H1 (cell line): Measurements from ENCODE around the gene PDE2A. TPM values are rescaled to one million over a fixed set of nuclear protein-coding genes. Genes with fewer than 3 reads are reported as not detected.

Source experiments
- CTCF ChIA-PET: fragments of 300-600 bp; sonication (Branson Sonifier 250); formaldehyde crosslinking; loops from one replicate; lab custom pipeline; 2021; ENCODE audit not compliant: partially characterized antibody; lab: Charles Lee
- POLR2A ChIA-PET: fragments of 300-600 bp; sonication (Branson Sonifier 250); formaldehyde crosslinking; loops from one replicate; lab custom pipeline; 2021; ENCODE audit warnings: inconsistent platforms; ENCODE audit not compliant: partially characterized antibody; lab: Charles Lee
- DNase-seq, 2 experiments: peaks; one replicate each; pipeline versions ENCODE4 v3.0.0 to v3.0.0-alpha.2; 2010 to 2022; ENCODE audit warnings: low spot score in 2 of 2, low read depth in 1 of 2, mixed read lengths in 1 of 2
- FAIRE-seq: peaks from 2 replicates; lab custom pipeline; 2011; peaks lifted over from hg19 to GRCh38; lab: Jason Lieb, UNC
- H2AFZ ChIP-seq: 2 replicates; pipeline ENCODE4 v1.8.1; 2012; ENCODE audit warnings: low read length, inconsistent platforms
- H2AK5ac ChIP-seq: 2 replicates; pipeline ENCODE4 v1.6.1; 2013; ENCODE audit warnings: low read depth, low read length
- H2BK120ac ChIP-seq: replicated peaks from 2 replicates; pipeline ENCODE3; 2013; ENCODE audit warnings: low read depth, low read length, inconsistent platforms
- H2BK12ac ChIP-seq: 2 replicates; pipeline ENCODE4 v1.6.1; 2013; ENCODE audit warnings: low read depth, low read length
- H2BK15ac ChIP-seq: 2 replicates; pipeline ENCODE4 v1.6.1; 2013; ENCODE audit warnings: low read length
- H2BK20ac ChIP-seq: 2 replicates; pipeline ENCODE4 v1.6.1; 2013; ENCODE audit warnings: low read length
- H2BK5ac ChIP-seq: 2 replicates; pipeline ENCODE4 v1.6.1; 2013; ENCODE audit warnings: low read depth, low read length
- H3K14ac ChIP-seq: 2 replicates; pipeline ENCODE4 v1.6.1; 2013; ENCODE audit warnings: inconsistent platforms; ENCODE audit not compliant: insufficient read length
- H3K18ac ChIP-seq: 2 replicates; pipeline ENCODE4 v1.6.1; 2013; ENCODE audit warnings: low read length; ENCODE audit errors: extremely low read depth
- H3K23ac ChIP-seq: 2 replicates; pipeline ENCODE4 v1.6.1; 2013; ENCODE audit warnings: inconsistent platforms; ENCODE audit not compliant: insufficient read length
- H3K23me2 ChIP-seq: 2 replicates; pipeline ENCODE4 v1.6.1; 2013; ENCODE audit warnings: low read depth, low read length
- H3K27ac ChIP-seq: 2 replicates; pipeline ENCODE4 v1.6.1; 2011; ENCODE audit warnings: low read depth, low read length, inconsistent platforms
- H3K27me3 ChIP-seq, 4 experiments: replicated peaks in 1 of 4; 1 replicate in 1 of 4; 2 replicates in 3 of 4; pipeline versions ENCODE4 v1.6.1 to v1.8.1; 2011 to 2013; ENCODE audit warnings: low read length in 3 of 4, mild to moderate bottlenecking in 3 of 4, inconsistent platforms in 2 of 4, mixed read lengths in 2 of 4, moderate library complexity in 1 of 4; ENCODE audit not compliant: control insufficient read depth in 3 of 4, insufficient read depth in 3 of 4; ENCODE audit errors: extremely low read depth in 1 of 4
- H3K36me3 ChIP-seq, 4 experiments: 2 replicates each; pipeline versions ENCODE4 v1.6.1 to v1.8.1; 2011 to 2013; ENCODE audit warnings: mild to moderate bottlenecking in 4 of 4, low read length in 3 of 4, moderate library complexity in 2 of 4, control low read depth in 1 of 4, inconsistent platforms in 1 of 4; ENCODE audit not compliant: insufficient read depth in 4 of 4, control insufficient read depth in 2 of 4
- H3K4ac ChIP-seq: replicated peaks from 2 replicates; pipeline ENCODE3; 2013; ENCODE audit warnings: low read length, low read depth, mixed read lengths, inconsistent platforms; ENCODE audit not compliant: insufficient read length
- H3K4me1 ChIP-seq, 4 experiments: replicated peaks in 1 of 4; 1 replicate in 1 of 4; 2 replicates in 3 of 4; pipeline versions ENCODE4 v1.6.1 to v1.8.1; 2011 to 2013; ENCODE audit warnings: low read length in 3 of 4, inconsistent platforms in 2 of 4, mixed read lengths in 1 of 4; ENCODE audit not compliant: insufficient read depth in 4 of 4, control insufficient read depth in 3 of 4
- H3K4me2 ChIP-seq, 2 experiments: 2 replicates each; pipeline versions ENCODE4 v1.6.1 to v1.8.1; 2011 to 2013; ENCODE audit warnings: low read depth in 2 of 2, low read length in 2 of 2, control low read depth in 1 of 2, inconsistent platforms in 1 of 2, mild to moderate bottlenecking in 1 of 2; ENCODE audit not compliant: insufficient read depth in 1 of 2
- H3K4me3 ChIP-seq, 4 experiments: fragments of 200-600, 300-600 bp in 1 of 4; sonication (generic), shearing (Covaris generic), sonication (Bioruptor Twin) in 1 of 4; 2 replicates each; pipeline versions ENCODE4 v1.5.1 to v1.8.1; 2011 to 2016; ENCODE audit warnings: low read length in 4 of 4, low read depth in 3 of 4, control low read depth in 2 of 4, inconsistent platforms in 2 of 4, mild to moderate bottlenecking in 2 of 4, mixed read lengths in 1 of 4, moderate library complexity in 1 of 4; ENCODE audit not compliant: insufficient read depth in 2 of 4; ENCODE audit errors: extremely low read depth in 1 of 4
- H3K56ac ChIP-seq: replicated peaks from 2 replicates; pipeline ENCODE3; 2013; ENCODE audit warnings: low read depth, mild to moderate bottlenecking, mixed read lengths, low read length, inconsistent platforms; ENCODE audit not compliant: insufficient read length
- H3K79me1 ChIP-seq: 2 replicates; pipeline ENCODE4 v1.6.1; 2013; ENCODE audit warnings: low read depth, low read length, control low read depth
- H3K79me2 ChIP-seq, 2 experiments: 2 replicates each; pipeline versions ENCODE4 v1.6.1 to v1.8.1; 2012 to 2013; ENCODE audit warnings: low read length in 2 of 2, mild to moderate bottlenecking in 2 of 2, inconsistent platforms in 1 of 2; ENCODE audit not compliant: insufficient read depth in 2 of 2, control insufficient read depth in 1 of 2
- H3K9ac ChIP-seq, 4 experiments: replicated peaks in 1 of 4; 1 replicate in 1 of 4; 2 replicates in 3 of 4; pipeline versions ENCODE4 v1.6.1 to v1.8.1; 2011 to 2013; ENCODE audit warnings: low read depth in 3 of 4, low read length in 3 of 4, control low read depth in 2 of 4, mild to moderate bottlenecking in 2 of 4, moderate library complexity in 2 of 4, inconsistent platforms in 1 of 4; ENCODE audit errors: extremely low read depth in 1 of 4
- H3K9me3 ChIP-seq, 2 experiments: 2 replicates each; pipeline versions ENCODE4 v1.6.1 to v1.8.1; 2012 to 2013; ENCODE audit warnings: mild to moderate bottlenecking in 2 of 2, moderate library complexity in 2 of 2, control low read depth in 1 of 2, inconsistent platforms in 1 of 2, low read depth in 1 of 2, low read length in 1 of 2, mixed read lengths in 1 of 2; ENCODE audit not compliant: insufficient read depth in 2 of 2
- H4K20me1 ChIP-seq, 2 experiments: replicated peaks in 1 of 2; 2 replicates each; pipeline versions ENCODE3 to v1.8.1; 2011 to 2013; ENCODE audit warnings: inconsistent platforms in 2 of 2, low read length in 2 of 2, mild to moderate bottlenecking in 1 of 2; ENCODE audit not compliant: insufficient read depth in 2 of 2, control insufficient read depth in 1 of 2
- H4K5ac ChIP-seq: 2 replicates; pipeline ENCODE4 v1.6.1; 2013; ENCODE audit warnings: low read length, low read depth, mixed read lengths, inconsistent platforms; ENCODE audit not compliant: insufficient read length
- H4K8ac ChIP-seq: 2 replicates; pipeline ENCODE4 v1.8.0; 2013; ENCODE audit warnings: mild to moderate bottlenecking, moderate library complexity, low read length, inconsistent platforms; ENCODE audit not compliant: insufficient read depth; ENCODE audit errors: extremely low read depth
- H4K91ac ChIP-seq: replicated peaks from 2 replicates; pipeline ENCODE3; 2013; ENCODE audit warnings: low read length, mixed read lengths, inconsistent platforms; ENCODE audit not compliant: insufficient read length
- CEBPB ChIP-seq: IDR thresholded peaks from 2 replicates; pipeline ENCODE4 v1.6.1; 2012; ENCODE audit warnings: low read depth, low read length
- CREB1 ChIP-seq: IDR thresholded peaks from 2 replicates; pipeline ENCODE4 v1.6.1; 2012; ENCODE audit warnings: inconsistent platforms
- FOSL1 ChIP-seq: IDR thresholded peaks from 2 replicates; pipeline ENCODE4 v1.6.1; 2011; ENCODE audit warnings: mild to moderate bottlenecking, low read depth, low read length, moderate library complexity; ENCODE audit not compliant: insufficient read depth
- GTF2F1 ChIP-seq: IDR thresholded peaks from 2 replicates; pipeline ENCODE4 v1.6.1; 2012; ENCODE audit warnings: low read depth, low read length, improper control_type of control experiment, borderline replicate concordance
- HDAC2 ChIP-seq, 2 experiments: fragments of 300-600 bp in 1 of 2; sonication (generic) in 1 of 2; IDR thresholded peaks; 2 replicates each; pipeline ENCODE4 v1.6.1; 2011 to 2012; ENCODE audit warnings: low read depth in 2 of 2, low read length in 2 of 2, mild to moderate bottlenecking in 2 of 2, moderate library complexity in 2 of 2, borderline replicate concordance in 1 of 2, inconsistent platforms in 1 of 2
- HDAC6 ChIP-seq: IDR thresholded peaks from one replicate; pipeline ENCODE4 v1.7.1; 2012; ENCODE audit warnings: low read depth, mild to moderate bottlenecking, inconsistent platforms, low read length, moderate library complexity
- KDM5A ChIP-seq: fragments of 200-600 bp; IDR thresholded peaks from 2 replicates; pipeline ENCODE4 v1.7.1; 2012; ENCODE audit warnings: mild to moderate bottlenecking, low read length, inconsistent platforms, mixed read lengths
- POLR2AphosphoS5 ChIP-seq: IDR thresholded peaks from 2 replicates; pipeline ENCODE4 v1.6.1; 2011; ENCODE audit warnings: low read depth, low read length
- RFX5 ChIP-seq: IDR thresholded peaks from 2 replicates; pipeline ENCODE4 v1.6.1; 2011; ENCODE audit warnings: low read depth, low read length, improper control_type of control experiment, borderline replicate concordance
- SRF ChIP-seq: IDR thresholded peaks from 2 replicates; pipeline ENCODE4 v1.6.1; 2011; ENCODE audit warnings: mild to moderate bottlenecking, low read depth, low read length, moderate library complexity
- TCF12 ChIP-seq: IDR thresholded peaks from 2 replicates; pipeline ENCODE4 v1.6.1; 2011; ENCODE audit warnings: low read depth, mild to moderate bottlenecking, low read length
- YY1 ChIP-seq: IDR thresholded peaks from 2 replicates; pipeline ENCODE4 v1.6.1; 2011; ENCODE audit warnings: low read depth, mild to moderate bottlenecking, low read length
- ZNF274 ChIP-seq: IDR thresholded peaks from 2 replicates; pipeline ENCODE4 v1.7.0; 2012; ENCODE audit warnings: low read length, borderline replicate concordance; ENCODE audit errors: extremely low read depth
- WGBS, 2 experiments: shearing (Covaris generic) in 1 of 2; methylation state at CpG; one replicate each; pipeline versions ENCODE4 v1.1.6 to v1.1.7; 2013 to 2015; ENCODE audit warnings: low lambda C conversion rate in 2 of 2, mixed read lengths in 2 of 2, inconsistent platforms in 1 of 2, low coverage in 1 of 2, missing lambda C conversion rate in 1 of 2; ENCODE audit not compliant: insufficient replicate concordance in 2 of 2, insufficient coverage in 1 of 2, insufficient read length in 1 of 2; ENCODE audit errors: extremely low coverage in 1 of 2, missing lambda C conversion rate in 1 of 2; 5-methylcytosine and 5-hydroxymethylcytosine counted together
- polyA plus RNA-seq, 7 experiments: library from polyadenylated mRNA; depleted of rRNA in 3 of 7; stranded (reverse) in 5 of 7; unstranded in 2 of 7; fragments of >200 nt in 5 of 7; fragments of 200-250 nt in 2 of 7; gene quantifications; 1 replicate in 5 of 7; 2 replicates in 1 of 7; 4 replicates in 1 of 7; pipeline versions ENCODE4 v1.2.1 to v1.2.3, GENCODE V29; 2011 to 2013; ENCODE audit warnings: missing spikeins in 2 of 7, mixed read lengths in 2 of 7
- total RNA-seq: library from RNA; stranded (reverse); fragmentation: NEBNext Ultra II Directional; extraction: Animal tissue kit (Norgen Biotek cat#: 25700); gene quantifications from 2 replicates; pipeline ENCODE4 v1.2.1, GENCODE V29; 2021
- TF ChIP-seq, protein P1 (sequence below): IDR thresholded peaks from 2 replicates; pipeline ENCODE4 v1.6.1; 2012; ENCODE audit warnings: inconsistent platforms

Gene PDE2A
- total and polyA plus RNA-seq, 2 of the 8 experiments (the other 6 are each of a cell fraction or from before 2014, with no cell fraction given), result 3.4 to 7.1 TPM

DNA sequence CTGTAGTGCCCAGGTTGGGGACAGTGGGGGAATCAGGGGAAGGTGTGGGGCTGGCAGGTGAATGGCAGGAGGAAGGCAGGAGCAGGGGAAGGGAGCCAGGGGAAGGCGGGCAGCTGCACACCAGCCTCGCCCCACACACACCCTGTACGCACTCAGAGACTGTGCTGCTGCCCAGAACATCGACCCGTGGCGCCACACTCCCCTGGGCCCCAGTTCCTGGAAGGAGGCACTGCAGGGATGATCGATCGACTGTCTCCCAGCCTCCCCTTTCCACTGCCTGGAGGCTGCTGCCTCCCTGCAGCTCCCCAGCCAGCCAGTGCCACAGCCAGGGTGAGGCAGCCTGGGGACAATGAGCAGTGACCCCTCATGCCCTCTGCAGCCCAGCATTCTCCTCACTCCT lies 19.2 kb downstream of the PDE2A start:
- H3K4me2 ChIP-seq, result no peak overlapping the region
- H2BK120ac ChIP-seq, result no peak overlapping the region
- H3K4me1 ChIP-seq, result peaks cover 0 to 12% (median 7%) of the 10 kb centered on the region in 4 experiments; a peak in 5 of 7 replicates
- H3K14ac ChIP-seq, result no peak overlapping the region
- H3K4me3 ChIP-seq, result no peak overlapping the region
- no peaks in the 10 kb centered on the region for H3K79me2 ChIP-seq
- no peaks in the 10 kb centered on the region for H3K36me3 ChIP-seq
- no peak overlapping the region for H4K8ac ChIP-seq
- POLR2A ChIA-PET, result interaction anchor here (1.2 kb wide), 1 partner anchor 18 kb away, joined by 4 read pairs; no protein-coding TSS in a partner anchor
- CTCF ChIA-PET, result interaction anchor here (0.8 to 39.6 kb wide), 8 partner anchors 11 to 184 kb away, joined by 3 to 624 read pairs (median 18); no protein-coding TSS in a partner anchor
- H3K18ac ChIP-seq, result no peak overlapping the region
- no peak overlapping the region for H2BK5ac ChIP-seq
- no peak overlapping the region for H2BK12ac ChIP-seq
- no peak for DNase-seq
- H4K5ac ChIP-seq, result no peak overlapping the region
- no peaks in the 10 kb centered on the region for H3K79me1 ChIP-seq
- H3K9ac ChIP-seq, result no peak overlapping the region
- H2BK20ac ChIP-seq, result no peak overlapping the region
- no peak overlapping the region for H3K56ac ChIP-seq
- no peak overlapping the region for H2AFZ ChIP-seq
- 85% methylated on average over 7 of the region's 8 CpGs; no CpG with 5 or more reads in 1 of the 2 experiments for WGBS, 2 experiments
- H3K9me3 ChIP-seq, result no peaks in the 10 kb centered on the region
- H4K91ac ChIP-seq, result no peak overlapping the region
- no peak overlapping the region for H3K4ac ChIP-seq
- H3K27ac ChIP-seq, result no peak overlapping the region
- no peak overlapping the region for H2BK15ac ChIP-seq
- no peak overlapping the region for H3K23ac ChIP-seq
- peaks cover 2% of the 10 kb centered on the region; the same call in 1 of the 2 replicates for H3K23me2 ChIP-seq
- H2AK5ac ChIP-seq, result no peak overlapping the region
- H4K20me1 ChIP-seq, result peaks cover 0 to 2% of the 10 kb centered on the region in 2 experiments
- H3K27me3 ChIP-seq, result no peaks in the 10 kb centered on the region; a peak in 1 of 7 replicates
- FAIRE-seq, result no peak
- TF ChIP-seq YY1, result no peak
- no peak for TF ChIP-seq HDAC6
- no peak for TF ChIP-seq TCF12
- no peak for TF ChIP-seq HDAC2 (IDR thresholded peaks at IDR 0.05; ENCODE audit: borderline replicate concordance in 1 of 2, low read depth in 2 of 2, low read length in 2 of 2)
- TF ChIP-seq ZNF274, result no peak
- TF ChIP-seq, protein P1, sequence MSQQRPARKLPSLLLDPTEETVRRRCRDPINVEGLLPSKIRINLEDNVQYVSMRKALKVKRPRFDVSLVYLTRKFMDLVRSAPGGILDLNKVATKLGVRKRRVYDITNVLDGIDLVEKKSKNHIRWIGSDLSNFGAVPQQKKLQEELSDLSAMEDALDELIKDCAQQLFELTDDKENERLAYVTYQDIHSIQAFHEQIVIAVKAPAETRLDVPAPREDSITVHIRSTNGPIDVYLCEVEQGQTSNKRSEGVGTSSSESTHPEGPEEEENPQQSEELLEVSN, result no peak
- TF ChIP-seq FOSL1, result no peak
- TF ChIP-seq GTF2F1, result no peak
- no peak for TF ChIP-seq KDM5A
- TF ChIP-seq CREB1, result no peak
- TF ChIP-seq RFX5, result no peak
- no peak for TF ChIP-seq SRF
- no peak for TF ChIP-seq POLR2AphosphoS5
- no peak for TF ChIP-seq CEBPB
